NCI-H2029 treated with DMSO at 0.1 percent for 48 hours (cell line): ENCODE measurements around the gene CYP3A4.
"Not testable (repeated sequence)": the region's sequence is repeated elsewhere in the genome, so short reads cannot be mapped to it uniquely, and the experiment has no call there.

Experiments used
- DNase-seq: peaks from one replicate; lab custom pipeline; 2025; lab: John Stamatoyannopoulos, UW

Gene CYP3A4

DNA sequence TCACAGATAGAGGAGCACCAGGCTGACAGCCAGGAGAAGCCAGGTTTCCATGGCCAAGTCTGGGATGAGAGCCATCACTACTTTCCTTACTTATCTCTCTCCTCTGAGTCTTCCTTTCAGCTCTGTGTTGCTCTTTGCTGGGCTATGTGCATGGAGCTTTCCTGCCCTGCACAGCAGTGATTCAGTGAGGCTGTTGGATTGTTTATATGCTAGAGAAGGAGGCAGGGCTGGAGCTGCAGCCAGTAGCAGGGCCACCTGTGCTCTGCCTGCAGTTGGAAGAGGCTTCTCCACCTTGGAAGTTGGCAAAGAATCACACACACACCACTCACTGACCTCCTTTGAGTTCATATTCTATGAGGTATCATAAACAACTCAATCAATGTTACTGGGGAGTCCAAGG, at the start of gene CYP3A4:
TSS of gene CYP3A4 (minus strand) at position 178 of the 400 bp plus-strand sequence. CDS start at position 75, 103 bp downstream.
- DNase-seq: no peak

DNA sequence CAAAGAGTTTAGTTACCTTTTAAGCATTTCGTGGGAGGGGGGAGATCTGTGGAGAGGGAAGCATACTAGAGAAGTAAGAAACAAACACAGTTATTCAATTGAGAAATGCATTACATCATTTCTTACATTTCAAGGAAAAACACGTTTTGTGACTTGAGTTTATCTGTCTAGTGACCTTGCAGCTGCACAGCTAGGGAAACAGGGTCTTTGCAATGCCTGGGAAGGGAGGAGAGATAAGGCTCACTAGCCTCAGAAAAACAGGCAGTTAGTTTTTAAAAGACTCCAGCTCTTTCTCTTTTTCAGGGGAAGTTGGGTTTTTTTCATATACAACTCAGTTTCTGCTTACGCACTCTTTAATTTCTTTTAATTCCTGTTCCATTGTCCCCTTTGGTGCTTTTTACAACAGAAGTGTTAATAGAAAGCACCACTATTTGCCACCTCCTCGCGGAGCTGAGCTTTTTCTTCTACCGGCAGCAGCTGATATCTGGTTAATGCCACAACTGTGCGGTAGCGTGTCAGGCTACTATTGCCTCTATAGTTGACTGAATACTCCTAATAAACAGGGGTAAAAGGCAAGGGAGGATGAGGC, 49.4 kb upstream of the CYP3A4 start:
- no peak for DNase-seq

DNA sequence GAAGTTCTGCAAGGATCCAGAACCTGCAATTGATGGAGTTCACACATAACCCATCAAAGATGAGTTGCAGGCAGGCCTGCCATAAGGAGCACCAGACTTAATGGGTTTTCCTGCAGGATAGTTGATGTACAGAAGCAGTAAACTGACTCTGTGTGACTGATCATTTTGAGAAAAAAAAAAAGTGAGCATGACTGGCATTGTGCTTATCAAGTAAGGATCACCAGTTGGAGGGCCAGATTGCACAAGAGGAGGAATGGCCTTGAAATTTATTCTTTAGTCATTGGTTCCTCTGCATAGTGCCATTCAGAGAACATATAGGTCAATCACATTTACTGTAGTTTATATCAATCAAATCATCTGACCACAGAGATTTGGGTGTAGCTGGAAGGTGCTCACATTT, 47.6 kb upstream of the CYP3A4 start:
- no peak for DNase-seq

DNA sequence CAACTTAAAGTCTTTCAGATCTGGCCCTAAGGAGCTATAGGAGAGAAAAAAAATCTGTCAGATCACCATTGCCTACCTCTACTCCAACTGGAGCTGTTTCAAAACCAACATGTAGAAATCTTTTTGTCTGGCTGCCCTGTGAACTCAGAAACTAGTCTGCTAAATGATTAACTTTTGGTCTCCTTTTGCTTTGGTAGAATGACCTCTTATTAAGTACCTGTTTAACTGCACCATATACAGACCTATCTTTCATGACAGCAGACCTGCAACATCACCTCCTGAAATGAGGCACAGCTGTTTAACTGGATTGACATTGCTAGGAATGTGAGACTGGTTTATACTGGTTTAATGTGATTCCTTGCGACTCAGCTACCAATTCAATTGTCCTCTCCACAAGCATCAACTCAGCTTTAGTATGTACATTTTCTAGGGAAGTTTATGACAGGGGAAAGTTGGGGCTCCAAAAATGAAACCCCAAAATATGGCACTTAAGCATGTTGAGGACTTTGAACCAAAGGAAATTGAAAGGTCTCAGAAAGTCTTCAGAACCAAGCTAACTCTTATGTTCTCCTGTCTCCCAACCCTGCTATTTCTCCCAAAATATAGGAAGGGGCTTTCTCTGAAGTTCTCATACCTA, 45.7 kb upstream of the CYP3A4 start:
- DNase-seq: no peak

DNA sequence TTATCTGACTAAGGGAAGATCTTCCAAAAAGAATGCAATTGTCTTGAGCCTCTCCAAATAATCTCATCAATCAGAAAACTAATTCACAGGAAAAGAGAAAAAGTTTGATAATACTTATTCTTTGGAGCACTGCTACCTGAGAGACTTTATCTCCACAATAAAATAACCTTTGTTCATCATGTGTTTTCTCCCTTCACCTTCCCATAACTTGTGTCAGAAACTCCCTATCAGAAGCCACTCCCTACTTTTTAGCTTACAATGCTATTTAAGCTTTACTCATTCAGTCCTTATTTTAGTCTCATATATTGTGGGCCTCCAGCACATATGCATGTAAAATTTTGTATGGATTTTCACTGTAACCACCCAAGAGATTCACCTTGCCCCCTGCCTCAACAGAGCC, 44.8 kb upstream of the CYP3A4 start:
- DNase-seq: no peak

DNA sequence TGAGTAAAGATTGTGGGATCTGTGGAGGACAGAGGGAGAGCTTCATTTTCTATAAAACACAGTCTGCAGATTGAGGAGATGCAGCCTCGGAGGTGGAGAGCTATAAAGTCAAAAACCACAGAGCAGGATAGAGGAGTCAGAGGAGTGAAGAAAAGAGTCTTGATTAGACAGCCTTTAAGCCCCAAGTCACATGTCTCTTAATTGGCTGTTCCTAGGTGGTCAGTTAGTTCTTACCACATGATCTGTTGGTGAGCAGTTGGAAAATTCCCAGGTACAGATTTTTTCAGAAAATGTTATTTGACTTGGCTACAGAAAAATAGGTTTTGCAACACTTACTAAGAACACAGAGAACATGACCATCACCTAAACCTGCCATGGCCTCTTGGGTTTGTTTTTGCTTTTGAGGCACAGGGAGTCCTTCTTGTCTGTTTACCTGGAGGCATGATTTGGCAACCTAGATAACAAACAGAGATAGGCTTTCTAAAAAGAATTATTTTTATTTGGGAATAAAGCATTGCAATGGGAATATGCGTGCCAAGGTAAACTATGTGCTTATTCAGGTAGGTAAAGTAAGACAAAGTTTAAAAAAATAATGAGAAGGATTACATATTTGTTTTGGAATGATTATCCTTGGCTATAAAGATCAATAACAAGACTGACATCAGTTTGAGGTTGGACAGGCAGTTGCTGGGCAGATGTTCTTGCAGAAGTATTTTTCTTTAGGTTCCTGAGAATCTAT, 43.2 kb upstream of the CYP3A4 start:
- no peak for DNase-seq

DNA sequence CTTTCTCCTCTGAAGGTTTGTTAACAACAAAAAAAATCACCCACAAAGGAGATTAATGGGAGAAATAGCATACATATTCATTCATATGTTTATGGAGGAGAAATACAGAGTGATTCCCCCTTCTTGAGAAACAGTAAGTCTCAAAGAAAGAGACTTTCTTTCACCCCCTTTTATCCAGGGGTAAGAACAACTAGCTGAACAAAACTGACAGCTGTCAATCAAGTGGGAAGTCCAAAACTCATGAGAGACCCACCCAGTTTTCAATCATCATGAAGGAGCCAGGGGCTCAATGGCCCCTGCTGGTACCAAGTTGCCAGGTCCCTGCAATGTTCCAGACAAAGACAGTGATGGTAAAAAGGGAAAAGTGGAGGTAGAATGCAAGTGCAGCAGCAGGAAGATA, 41.9 kb upstream of the CYP3A4 start:
- DNase-seq: no peak

DNA sequence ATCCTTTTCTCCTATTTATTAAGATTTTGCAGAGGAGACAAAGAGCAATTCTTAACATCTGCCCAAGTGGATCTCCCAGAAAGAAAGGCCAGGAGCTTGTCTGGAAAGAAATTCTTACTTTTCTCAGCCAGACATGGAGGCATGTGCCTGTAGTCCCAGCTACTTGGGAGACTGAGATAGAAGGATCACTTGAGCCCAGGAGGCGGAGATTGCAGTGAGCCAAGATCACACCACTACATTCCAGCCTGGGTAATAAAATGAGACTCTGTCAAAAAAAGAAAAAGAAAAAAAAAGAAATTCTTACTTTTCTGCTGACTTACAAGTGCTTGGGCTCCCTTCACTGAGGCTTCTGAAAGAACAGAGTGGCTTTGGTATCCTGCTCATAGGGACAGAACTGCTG, 41.5 kb upstream of the CYP3A4 start:
- DNase-seq: no peak

DNA sequence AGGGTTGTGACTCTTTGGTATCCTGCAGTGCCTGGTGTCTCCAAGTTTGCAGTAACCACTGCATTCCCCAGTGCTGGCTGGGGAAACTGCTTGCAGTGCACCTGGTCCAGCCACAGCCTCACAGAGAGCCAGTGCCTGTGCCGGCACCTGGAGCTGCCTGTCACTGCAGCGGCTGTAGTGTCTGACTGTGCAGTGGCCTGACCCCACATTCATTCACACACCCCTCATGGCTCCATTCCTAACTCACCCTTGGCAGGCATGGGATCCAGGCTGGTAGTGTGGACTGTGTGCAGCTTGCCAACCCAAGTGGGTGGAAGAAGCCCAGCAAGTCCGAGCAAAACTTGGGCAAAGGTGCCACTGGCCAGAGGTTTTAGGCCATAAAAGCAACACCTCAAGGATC, 40.1 kb upstream of the CYP3A4 start:
- DNase-seq: no peak

DNA sequence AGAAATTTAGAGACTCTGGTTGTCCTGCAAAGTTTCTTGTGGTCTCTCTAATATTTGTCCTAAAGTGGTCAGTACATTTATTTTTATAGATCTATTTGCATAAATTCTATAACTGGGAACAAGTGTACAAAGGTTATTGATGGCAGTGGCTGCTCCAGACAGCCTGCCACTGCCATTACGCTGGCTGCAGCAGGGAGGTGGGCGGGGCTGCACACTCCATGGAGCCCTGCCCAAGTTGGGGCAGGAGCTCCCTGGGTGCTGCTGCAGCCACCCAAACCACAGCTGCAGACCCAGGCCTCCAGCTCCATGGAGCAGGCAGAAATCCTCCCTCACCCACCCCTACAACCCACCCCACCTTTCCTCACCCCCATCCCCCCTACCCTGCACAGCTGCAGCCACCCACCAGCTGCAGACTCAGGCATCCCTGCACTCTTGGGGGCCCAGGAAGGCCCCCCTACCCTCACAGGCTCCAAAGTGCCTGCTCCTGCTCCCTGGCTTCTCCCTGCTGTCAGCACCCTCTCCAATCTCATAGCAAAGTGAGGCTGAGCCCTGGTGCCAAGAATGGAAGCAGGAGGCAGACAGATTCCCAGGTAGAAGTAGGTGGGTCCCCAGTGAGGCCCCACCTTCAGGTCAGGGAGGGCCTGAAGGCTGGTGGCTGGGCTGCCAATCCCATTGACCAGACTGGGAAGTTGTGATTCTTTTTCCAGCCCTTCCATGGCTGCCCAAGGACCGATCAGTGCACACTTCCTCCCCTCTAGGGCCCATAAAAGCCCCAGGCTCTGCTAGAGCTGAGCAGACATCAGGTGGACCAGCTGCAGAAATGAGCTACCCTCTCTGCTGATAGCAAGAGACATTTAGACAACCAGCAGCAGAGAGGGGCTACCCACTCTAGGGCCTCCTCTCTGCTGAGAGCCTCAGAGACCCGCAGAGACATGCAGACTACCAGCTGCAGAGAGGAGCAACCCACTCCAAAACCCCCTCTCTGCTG, 39.0 kb upstream of the CYP3A4 start:
- DNase-seq: no peak

DNA sequence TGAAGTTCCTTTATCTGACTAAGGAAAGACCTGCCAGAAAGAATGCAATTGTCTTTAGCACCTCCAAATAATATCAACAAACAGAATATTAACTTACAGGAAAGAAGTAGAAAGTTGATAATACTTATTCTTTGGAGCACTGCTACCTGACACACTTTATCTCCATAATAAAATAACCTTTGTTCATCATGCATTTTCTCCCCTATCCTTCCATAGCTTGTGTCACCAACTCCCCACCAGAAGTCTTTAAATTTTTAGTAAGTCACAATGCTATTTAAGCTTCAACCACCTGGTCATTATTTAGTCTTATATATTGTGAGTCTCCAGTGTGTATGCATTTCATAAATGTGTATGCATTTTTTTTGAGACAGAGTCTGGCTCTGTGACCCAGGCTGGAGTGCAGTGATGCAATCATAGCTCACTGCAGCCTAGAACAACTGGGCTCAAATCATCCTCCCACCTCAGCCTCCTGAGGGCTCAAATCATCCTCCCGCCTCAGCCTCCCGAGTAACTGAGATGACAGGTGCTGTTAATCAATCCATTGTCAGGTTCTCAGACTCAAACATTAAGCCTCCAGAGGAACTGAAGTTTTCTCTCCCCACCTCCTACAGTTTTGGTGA, 36.5 kb upstream of the CYP3A4 start:
- no peak for DNase-seq

DNA sequence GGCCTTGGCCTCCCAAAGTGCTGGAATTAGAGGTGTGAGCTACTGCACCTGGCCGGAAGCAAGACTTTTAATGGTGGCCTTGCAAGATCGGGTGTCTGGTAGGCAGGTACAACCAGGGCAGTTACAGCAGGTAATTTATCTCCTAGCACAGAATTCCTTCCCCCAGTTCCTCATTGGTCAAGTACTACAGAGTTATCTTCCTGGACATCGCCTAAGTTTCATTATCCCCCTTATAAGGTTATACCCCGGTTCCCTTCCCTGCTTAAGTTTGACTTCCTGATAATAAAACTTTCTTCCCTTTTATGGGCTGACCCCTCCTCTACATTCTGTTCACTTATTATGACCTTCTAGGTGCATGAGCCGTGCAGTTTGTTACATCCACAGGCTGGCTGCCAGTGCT, 24.8 kb upstream of the CYP3A4 start:
- no peak for DNase-seq

DNA sequence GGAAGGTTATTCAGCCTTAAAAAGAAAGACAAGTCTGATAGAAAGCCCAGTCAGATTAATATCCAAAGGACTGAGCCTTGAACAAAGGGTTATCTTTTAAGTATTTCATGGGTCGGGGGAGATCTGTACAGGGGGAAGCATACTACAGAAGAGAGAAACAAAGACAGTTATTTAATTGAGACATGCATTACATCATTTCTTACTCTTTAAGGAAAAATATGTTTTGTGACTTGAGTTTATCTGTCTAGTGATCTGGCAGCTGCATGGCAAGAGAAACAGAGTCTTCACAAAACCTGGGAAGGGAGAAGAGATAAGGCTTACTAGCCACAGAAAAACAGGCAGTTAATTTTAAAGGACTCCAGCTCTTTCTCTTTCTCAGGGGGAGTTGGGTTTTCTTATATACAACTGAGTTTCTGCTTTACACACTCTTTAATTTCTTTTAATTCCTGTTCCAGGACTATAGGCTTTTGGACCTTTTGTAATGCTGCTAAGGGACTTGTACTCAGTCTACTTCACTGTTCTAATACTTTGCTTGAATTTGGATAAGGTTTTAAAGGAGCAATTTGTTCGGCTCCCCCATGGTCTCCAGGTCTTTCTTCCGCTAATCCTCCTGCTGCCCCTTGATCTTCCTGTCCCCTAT, 23.0 kb upstream of the CYP3A4 start:
- no peak for DNase-seq

DNA sequence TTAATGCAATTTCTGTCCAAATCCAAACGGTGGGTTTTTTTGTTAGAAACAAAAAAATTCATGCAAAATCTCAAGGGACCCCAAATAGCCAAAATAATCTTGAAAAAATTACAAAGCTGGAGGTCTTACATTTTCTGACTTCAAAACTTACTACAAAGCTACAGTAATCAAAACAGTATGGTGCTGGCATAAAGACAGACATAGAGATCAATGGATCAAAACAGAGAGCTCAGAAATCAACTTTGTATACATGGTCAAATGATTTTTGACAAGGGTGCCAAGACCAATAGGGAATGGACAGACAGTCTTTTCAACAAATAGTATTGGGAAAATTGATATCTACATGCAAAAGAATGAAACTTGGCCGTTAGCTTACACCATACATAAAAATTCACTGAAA, 21.7 kb upstream of the CYP3A4 start:
- DNase-seq: no peak

DNA sequence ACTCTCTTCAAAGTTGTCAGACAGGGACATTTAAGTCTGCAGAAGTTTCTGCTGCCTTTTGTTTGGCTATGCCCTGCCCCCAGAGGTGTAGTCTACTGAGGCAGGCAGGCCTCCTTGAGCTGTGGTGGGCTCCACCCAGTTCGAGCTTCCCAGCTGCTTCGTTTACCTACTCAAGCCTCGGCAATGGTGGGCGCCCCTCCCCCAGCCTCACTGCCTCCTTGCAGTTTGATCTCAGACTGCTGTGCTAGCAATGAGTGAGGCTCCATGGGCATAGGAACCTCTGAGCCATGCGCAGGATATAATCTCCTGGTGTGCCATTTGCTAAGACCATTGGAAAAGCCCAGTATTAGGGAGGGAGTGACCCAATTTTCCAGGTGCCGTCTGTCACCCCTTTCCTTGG, 19.1 kb upstream of the CYP3A4 start:
- DNase-seq: not testable (repeated sequence)

DNA sequence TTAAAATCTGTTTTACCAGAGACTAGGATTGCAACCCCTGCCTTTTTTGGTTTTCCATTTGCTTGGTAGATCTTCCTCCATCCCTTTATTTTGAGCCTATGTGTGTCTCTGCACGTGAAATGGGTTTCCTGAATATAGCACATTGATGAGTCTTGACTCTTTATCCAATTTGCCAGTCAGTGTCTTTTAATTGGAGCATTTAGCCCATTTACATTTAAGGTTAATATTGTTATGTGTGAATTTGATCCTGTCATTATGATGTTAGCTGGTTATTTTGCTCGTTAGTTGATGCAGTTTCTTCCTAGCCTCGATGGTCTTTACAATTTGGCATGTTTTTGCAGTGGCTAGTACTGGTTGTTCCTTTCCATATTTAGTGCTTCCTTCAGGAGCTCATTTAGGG, 17.4 kb upstream of the CYP3A4 start:
- not testable (repeated sequence) for DNase-seq

DNA sequence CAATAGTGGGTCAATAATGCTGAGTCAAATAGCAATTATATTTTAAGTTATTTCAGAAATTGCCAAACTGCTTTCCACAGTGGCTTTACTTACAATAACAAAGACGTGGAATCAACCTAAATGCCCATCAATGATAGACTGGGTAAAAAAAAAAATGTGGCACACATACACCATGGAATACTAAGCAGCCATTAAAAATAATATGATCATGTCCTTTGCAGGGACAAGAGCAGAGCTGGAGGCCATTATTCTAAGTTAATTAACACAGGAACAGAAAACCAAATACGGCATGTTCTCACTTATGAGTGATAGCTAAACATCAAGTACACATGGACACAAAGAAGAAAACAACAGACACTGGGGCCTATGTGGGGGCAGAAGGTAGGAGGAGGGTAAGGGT, 15.0 kb upstream of the CYP3A4 start:
- no peak for DNase-seq

DNA sequence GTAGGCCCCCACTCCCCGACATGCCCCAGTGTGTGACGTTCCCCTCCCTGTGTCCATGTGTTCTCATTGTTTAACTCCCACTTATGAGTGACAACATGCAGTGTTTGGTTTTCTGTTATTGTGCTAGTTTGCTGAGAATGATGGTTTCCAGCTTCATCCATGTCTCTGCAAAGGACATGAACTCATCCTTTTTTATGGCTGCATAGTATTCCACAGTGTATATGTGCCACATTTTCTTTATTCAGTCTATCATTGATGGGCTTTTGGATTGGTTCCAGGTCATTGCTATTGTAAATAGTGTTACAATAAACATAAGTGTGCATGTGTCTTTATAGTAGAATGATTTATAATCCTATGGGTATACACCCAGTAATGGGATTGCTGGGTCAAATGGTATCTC, 11.9 kb upstream of the CYP3A4 start:
- not testable (repeated sequence) for DNase-seq

DNA sequence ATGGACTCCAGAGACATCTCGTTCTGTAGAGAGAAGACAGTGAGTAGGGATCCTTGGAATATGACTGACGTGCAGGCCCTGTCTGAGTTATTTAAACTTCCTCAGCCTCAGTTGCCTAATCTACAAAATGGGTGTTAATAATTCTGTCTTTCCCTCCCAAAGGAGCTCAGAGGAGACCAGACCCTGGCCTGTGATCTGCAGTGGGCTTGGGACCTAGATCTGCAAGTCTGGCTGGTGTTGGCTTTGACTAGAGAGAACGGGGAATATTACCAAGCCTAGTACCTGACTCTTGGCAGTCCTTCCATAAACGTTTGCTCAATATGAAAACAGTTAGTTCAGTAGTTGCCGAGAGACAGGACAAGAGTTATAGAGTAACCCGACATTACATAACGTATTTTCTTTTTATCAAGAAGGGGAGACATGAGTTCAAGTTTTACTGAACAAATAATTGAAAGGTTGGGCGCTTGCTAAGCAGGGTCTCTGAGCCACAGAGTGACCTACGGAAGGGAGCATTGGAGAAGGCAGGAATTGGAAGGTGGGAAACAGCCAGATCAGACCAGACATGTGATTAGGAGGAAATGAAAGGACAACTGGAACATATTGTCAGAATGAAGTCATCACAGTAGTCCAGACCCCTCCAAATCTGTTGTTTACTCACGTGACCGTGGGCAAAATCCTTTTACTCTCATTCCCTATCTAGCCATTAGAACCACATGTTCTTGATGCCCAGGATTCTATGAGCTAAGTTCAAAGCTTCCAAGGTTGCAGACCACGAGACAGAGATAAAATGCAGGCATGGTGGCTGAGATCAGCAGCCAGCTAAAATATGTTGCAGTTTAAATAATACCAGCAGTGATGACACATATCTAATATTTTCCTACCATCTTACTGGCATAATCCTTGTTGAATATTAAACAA, 10.9 kb upstream of the CYP3A4 start:
- DNase-seq: no peak

DNA sequence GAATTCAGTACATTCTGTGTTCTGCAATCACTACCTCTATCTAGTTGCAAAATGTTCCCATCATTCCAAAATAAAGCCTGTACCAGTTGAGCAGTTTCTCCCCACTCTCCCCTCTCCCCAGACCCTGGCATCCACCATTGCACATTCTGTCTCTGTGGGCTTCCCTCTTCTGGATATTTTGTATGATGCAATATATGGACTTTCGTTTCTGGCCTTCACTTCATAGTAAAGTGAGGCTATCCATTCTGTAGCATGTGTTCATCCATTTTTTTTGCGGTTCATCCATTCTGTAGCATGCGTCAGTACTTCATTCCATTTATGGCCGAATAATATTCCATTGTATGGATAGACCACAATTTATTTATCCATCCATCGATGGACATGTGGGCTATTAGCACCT, 9.5 kb upstream of the CYP3A4 start:
- no peak for DNase-seq
